HL-60 (cell line): ENCODE results near the gene FSTL4.

Experiments
- DNase-seq, 2 experiments: peaks; one replicate each; pipeline ENCODE4 v3.0.0-alpha.2; 2010 to 2020; ENCODE audit warnings: low read depth in 1 of 2, low spot score in 1 of 2
- H3K27ac ChIP-seq: fragments of 250-450 bp; sonication (Bioruptor Pico); replicated peaks from 2 replicates; pipeline ENCODE4 v1.5.1; 2020; ENCODE audit warnings: mild to moderate bottlenecking, moderate library complexity
- H3K27me3 ChIP-seq: fragments of 250-450 bp; sonication (Bioruptor Pico); 2 replicates; pipeline ENCODE4 v1.5.1; 2021; ENCODE audit warnings: mild to moderate bottlenecking, moderate library complexity; ENCODE audit not compliant: insufficient read depth, poor library complexity, severe bottlenecking
- H3K4me3 ChIP-seq: replicated peaks from 2 replicates; pipeline ENCODE4 v1.5.1; 2011; ENCODE audit warnings: mild to moderate bottlenecking, control low read depth, low read length; ENCODE audit not compliant: insufficient read depth
- GABPA ChIP-seq: IDR thresholded peaks from 2 replicates; pipeline ENCODE4 v1.6.1; 2012; ENCODE audit warnings: low read depth
- POLR2AphosphoS5 ChIP-seq: IDR thresholded peaks from 2 replicates; pipeline ENCODE4 v1.6.1; 2012; ENCODE audit warnings: low read depth
- SPI1 ChIP-seq: IDR thresholded peaks from 2 replicates; pipeline ENCODE4 v1.6.1; 2012; ENCODE audit warnings: low read depth, mild to moderate bottlenecking, borderline replicate concordance
- TF ChIP-seq, protein P1 (sequence below): IDR thresholded peaks from 2 replicates; pipeline ENCODE4 v1.6.1; 2012; ENCODE audit warnings: low read depth; ENCODE audit not compliant: insufficient replicate concordance
- TF ChIP-seq, protein P2 (sequence below): IDR thresholded peaks from one replicate; pipeline ENCODE4 v1.5.1; 2011; ENCODE audit warnings: low read length, control low read depth, inconsistent platforms; ENCODE audit not compliant: insufficient read depth

FSTL4 gene

DNA sequence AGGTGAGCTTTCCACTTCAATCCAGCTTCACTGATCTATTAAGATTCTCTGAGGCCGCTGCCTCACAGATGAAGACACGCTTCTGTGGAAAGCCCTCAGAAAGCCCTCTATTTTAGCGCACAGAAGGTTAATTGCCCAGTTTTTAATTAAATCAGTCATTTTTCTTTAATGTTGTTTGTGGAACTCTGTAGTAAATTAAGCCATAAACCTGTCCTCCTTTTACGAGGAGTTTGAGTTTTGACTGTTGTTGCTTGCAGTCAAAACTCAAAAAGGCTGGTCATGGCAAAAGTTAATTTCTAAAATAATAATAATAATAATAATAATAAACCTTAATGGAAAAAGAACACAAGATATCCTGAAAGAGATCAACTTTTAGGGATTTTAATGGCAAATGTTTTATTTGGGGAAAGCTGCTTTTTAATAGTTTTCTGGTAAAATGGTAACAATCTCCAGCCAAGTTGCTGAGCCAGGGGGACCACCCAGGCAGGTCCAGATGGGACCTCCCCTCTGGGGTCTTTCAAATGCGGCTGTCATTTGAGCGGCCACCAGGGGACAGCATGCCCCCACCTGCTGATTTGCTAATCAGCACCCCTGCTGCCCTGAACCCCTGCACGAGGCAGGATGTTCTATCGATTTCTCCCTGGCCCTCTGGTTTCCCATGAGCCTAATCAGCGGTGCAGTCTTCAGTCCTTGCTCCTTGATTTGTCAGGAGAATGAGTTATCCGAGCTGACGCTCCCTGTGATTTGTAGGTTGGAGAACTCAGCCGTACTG, 247.2 kb downstream of the FSTL4 start:
- Histone ChIP-seq H3K27me3 (no peaks in the 10 kb centered on the region), H3K4me3 (no peak overlapping the region), H3K27ac (no peak overlapping the region)
- no peak for DNase-seq
- TF ChIP-seq GABPA (no peak), POLR2AphosphoS5 (no peak), SPI1 (no peak)
- TF ChIP-seq, protein P1, sequence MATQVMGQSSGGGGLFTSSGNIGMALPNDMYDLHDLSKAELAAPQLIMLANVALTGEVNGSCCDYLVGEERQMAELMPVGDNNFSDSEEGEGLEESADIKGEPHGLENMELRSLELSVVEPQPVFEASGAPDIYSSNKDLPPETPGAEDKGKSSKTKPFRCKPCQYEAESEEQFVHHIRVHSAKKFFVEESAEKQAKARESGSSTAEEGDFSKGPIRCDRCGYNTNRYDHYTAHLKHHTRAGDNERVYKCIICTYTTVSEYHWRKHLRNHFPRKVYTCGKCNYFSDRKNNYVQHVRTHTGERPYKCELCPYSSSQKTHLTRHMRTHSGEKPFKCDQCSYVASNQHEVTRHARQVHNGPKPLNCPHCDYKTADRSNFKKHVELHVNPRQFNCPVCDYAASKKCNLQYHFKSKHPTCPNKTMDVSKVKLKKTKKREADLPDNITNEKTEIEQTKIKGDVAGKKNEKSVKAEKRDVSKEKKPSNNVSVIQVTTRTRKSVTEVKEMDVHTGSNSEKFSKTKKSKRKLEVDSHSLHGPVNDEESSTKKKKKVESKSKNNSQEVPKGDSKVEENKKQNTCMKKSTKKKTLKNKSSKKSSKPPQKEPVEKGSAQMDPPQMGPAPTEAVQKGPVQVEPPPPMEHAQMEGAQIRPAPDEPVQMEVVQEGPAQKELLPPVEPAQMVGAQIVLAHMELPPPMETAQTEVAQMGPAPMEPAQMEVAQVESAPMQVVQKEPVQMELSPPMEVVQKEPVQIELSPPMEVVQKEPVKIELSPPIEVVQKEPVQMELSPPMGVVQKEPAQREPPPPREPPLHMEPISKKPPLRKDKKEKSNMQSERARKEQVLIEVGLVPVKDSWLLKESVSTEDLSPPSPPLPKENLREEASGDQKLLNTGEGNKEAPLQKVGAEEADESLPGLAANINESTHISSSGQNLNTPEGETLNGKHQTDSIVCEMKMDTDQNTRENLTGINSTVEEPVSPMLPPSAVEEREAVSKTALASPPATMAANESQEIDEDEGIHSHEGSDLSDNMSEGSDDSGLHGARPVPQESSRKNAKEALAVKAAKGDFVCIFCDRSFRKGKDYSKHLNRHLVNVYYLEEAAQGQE: no peak
- TF ChIP-seq, protein P2, sequence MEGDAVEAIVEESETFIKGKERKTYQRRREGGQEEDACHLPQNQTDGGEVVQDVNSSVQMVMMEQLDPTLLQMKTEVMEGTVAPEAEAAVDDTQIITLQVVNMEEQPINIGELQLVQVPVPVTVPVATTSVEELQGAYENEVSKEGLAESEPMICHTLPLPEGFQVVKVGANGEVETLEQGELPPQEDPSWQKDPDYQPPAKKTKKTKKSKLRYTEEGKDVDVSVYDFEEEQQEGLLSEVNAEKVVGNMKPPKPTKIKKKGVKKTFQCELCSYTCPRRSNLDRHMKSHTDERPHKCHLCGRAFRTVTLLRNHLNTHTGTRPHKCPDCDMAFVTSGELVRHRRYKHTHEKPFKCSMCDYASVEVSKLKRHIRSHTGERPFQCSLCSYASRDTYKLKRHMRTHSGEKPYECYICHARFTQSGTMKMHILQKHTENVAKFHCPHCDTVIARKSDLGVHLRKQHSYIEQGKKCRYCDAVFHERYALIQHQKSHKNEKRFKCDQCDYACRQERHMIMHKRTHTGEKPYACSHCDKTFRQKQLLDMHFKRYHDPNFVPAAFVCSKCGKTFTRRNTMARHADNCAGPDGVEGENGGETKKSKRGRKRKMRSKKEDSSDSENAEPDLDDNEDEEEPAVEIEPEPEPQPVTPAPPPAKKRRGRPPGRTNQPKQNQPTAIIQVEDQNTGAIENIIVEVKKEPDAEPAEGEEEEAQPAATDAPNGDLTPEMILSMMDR: no peak

GRCh38 chr5:133363807-133364587, 248.3 kb downstream of the FSTL4 start:
- TF ChIP-seq GABPA: no peak
- no peak for TF ChIP-seq POLR2AphosphoS5
- no peak for TF ChIP-seq SPI1
- Histone ChIP-seq H3K27ac (no peak overlapping the region), H3K27me3 (no peaks in the 10 kb centered on the region), H3K4me3 (no peak overlapping the region)
- no peak for DNase-seq

GRCh38 chr5:133362438-133362837, 249.9 kb downstream of the FSTL4 start:
- TF ChIP-seq, protein P2: no peak
- TF ChIP-seq SPI1 (no peak), GABPA (no peak)
- TF ChIP-seq, protein P1: no peak
- no peak for DNase-seq
- H3K27me3 ChIP-seq: no peaks in the 10 kb centered on the region

DNA sequence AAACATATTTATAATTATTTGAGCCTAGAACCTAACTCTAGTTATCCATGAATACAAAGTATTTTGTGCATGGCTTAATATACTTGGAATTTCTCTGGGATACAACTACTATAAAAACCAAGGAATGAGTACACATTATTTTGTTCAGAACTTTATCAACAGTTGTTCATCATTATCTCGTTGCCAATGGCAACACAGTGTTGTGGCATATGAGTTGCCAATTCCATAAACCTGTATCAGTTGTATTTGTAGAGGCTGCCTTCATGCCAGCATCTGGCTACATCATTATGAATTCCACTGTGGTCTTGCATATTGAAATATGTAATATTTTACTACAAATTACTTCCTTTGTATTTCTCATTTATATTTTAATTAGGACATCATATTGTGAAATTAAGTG, 250.4 kb downstream of the FSTL4 start:
- Histone ChIP-seq H3K27me3 (no peaks in the 10 kb centered on the region), H3K4me3 (no peak overlapping the region), H3K27ac (no peak overlapping the region)
- no peak for DNase-seq
- TF ChIP-seq, protein P1: no peak
- no peak for TF ChIP-seq POLR2AphosphoS5

More at GRCh38 chr5:133362438-133362837, 249.9 kb downstream of the FSTL4 start:
- H3K27ac ChIP-seq: no peak overlapping the region
- H3K4me3 ChIP-seq: no peak overlapping the region
